Neural cell (in vitro differentiated cells): ENCODE measurements around the gene PRODH2. TPM values are rescaled to one million over a fixed set of nuclear protein-coding genes. Genes with fewer than 3 reads are reported as not detected.
"Not testable (repeated sequence)": the region's sequence is repeated elsewhere in the genome, so short reads cannot be mapped to it uniquely, and the experiment has no call there.

ENCODE experiments used
- H2AFZ ChIP-seq: fragments of 200-600, 300-800 bp; sonication (generic), shearing (Covaris generic); 2 replicates; pipeline ENCODE4 v1.6.0; 2014; ENCODE audit warnings: low read depth, mild to moderate bottlenecking, antibody characterized with exemption, low read length, moderate library complexity
- H3F3A ChIP-seq: fragments of 200-600 bp; shearing (Covaris generic); 2 replicates; pipeline ENCODE4 v1.6.1; 2016; ENCODE audit warnings: mild to moderate bottlenecking, moderate library complexity, mixed read lengths, antibody characterized with exemption, low read length; ENCODE audit not compliant: insufficient read depth, poor library complexity, severe bottlenecking
- H3K27ac ChIP-seq: fragments of 200-600, 300-800 bp; sonication (generic), shearing (Covaris generic); 2 replicates; pipeline ENCODE4 v1.5.1; 2014; ENCODE audit warnings: mild to moderate bottlenecking, low read length, moderate library complexity
- H3K27me3 ChIP-seq: fragments of 300-800, 200-600 bp; sonication (generic), shearing (Covaris generic); 2 replicates; pipeline ENCODE4 v1.6.0; 2014; ENCODE audit warnings: mild to moderate bottlenecking, low read depth, low read length, moderate library complexity; ENCODE audit not compliant: insufficient read depth
- H3K36me3 ChIP-seq: fragments of 300-800, 200-600 bp; sonication (generic), shearing (Covaris generic); 2 replicates; pipeline ENCODE4 v1.5.1; 2014; ENCODE audit warnings: mild to moderate bottlenecking, antibody characterized with exemption, low read length, moderate library complexity; ENCODE audit not compliant: insufficient read depth
- H3K4me2 ChIP-seq: fragments of 300-800, 200-600 bp; sonication (generic), shearing (Covaris generic); 2 replicates; pipeline ENCODE4 v1.6.0; 2014; ENCODE audit warnings: mild to moderate bottlenecking, low read length
- H3K4me3 ChIP-seq: fragments of 300-800, 200-600 bp; sonication (generic), shearing (Covaris generic); 2 replicates; pipeline ENCODE4 v1.5.1; 2014; ENCODE audit warnings: mild to moderate bottlenecking, low read length, moderate library complexity
- H3K79me2 ChIP-seq: fragments of 200-600 bp; shearing (Covaris generic); replicated peaks from 2 replicates; pipeline ENCODE4 v1.6.0; 2014; ENCODE audit warnings: mild to moderate bottlenecking, low read length, moderate library complexity; ENCODE audit not compliant: insufficient read depth
- H3K9ac ChIP-seq: fragments of 300-800, 200-600 bp; sonication (generic), shearing (Covaris generic); 2 replicates; pipeline ENCODE4 v1.6.1; 2016; ENCODE audit warnings: mild to moderate bottlenecking, low read length, mixed read lengths
- H3K9me2 ChIP-seq: fragments of 200-600 bp; shearing (Covaris generic); 2 replicates; pipeline ENCODE4 v1.6.1; 2016; ENCODE audit warnings: mild to moderate bottlenecking, low read length, mixed read lengths; ENCODE audit not compliant: insufficient read depth
- H3K9me3 ChIP-seq: fragments of 200-600, 300-800 bp; sonication (generic), shearing (Covaris generic); 2 replicates; pipeline ENCODE4 v1.6.1; 2016; ENCODE audit warnings: mild to moderate bottlenecking, mixed run types, low read length, moderate library complexity, mixed read lengths
- H4K20me1 ChIP-seq: fragments of 200-600 bp; shearing (Covaris generic); 2 replicates; pipeline ENCODE4 v1.6.1; 2016; ENCODE audit warnings: mild to moderate bottlenecking, mixed run types; ENCODE audit not compliant: insufficient read depth
- CTCF ChIP-seq: fragments of 450-650 bp; IDR thresholded peaks from 2 replicates; pipeline ENCODE4 v1.5.1; 2014; ENCODE audit warnings: antibody characterized with exemption, mild to moderate bottlenecking, moderate library complexity; ENCODE audit not compliant: poor library complexity, severe bottlenecking
- EP300 ChIP-seq: fragments of 450-650 bp; conservative IDR thresholded peaks from 2 replicates; pipeline ENCODE4 v1.6.1; 2014; ENCODE audit warnings: antibody characterized with exemption, mild to moderate bottlenecking, moderate library complexity; ENCODE audit not compliant: poor library complexity, severe bottlenecking
- EZH2 ChIP-seq: fragments of 200-600, 300-800 bp; shearing (Covaris generic), sonication (generic); IDR thresholded peaks from 2 replicates; pipeline ENCODE4 v1.6.1; 2014; ENCODE audit warnings: antibody characterized with exemption, low read length, borderline replicate concordance, mild to moderate bottlenecking; ENCODE audit not compliant: insufficient read depth, poor library complexity, severe bottlenecking
- MXI1 ChIP-seq: fragments of 450-650 bp; conservative IDR thresholded peaks from 2 replicates; pipeline ENCODE4 v1.6.1; 2014; ENCODE audit warnings: antibody characterized with exemption, mild to moderate bottlenecking; ENCODE audit not compliant: poor library complexity, severe bottlenecking
- POLR2AphosphoS5 ChIP-seq: IDR thresholded peaks from 2 replicates; pipeline ENCODE4 v1.6.1; 2012
- RAD21 ChIP-seq: fragments of 450-650 bp; conservative IDR thresholded peaks from 2 replicates; pipeline ENCODE4 v1.6.1; 2014; ENCODE audit warnings: antibody characterized with exemption, mild to moderate bottlenecking, moderate library complexity
- REST ChIP-seq: IDR thresholded peaks from 2 replicates; pipeline ENCODE4 v1.6.1; 2012; ENCODE audit warnings: borderline replicate concordance
- SMC3 ChIP-seq: fragments of 450-650 bp; conservative IDR thresholded peaks from 2 replicates; pipeline ENCODE4 v1.6.1; 2014; ENCODE audit warnings: antibody characterized with exemption, mild to moderate bottlenecking, moderate library complexity; ENCODE audit not compliant: poor library complexity
- TAF1 ChIP-seq: IDR thresholded peaks from 2 replicates; pipeline ENCODE4 v1.6.1; 2012; ENCODE audit warnings: low read depth
- polyA plus RNA-seq: library from polyadenylated mRNA; depleted of rRNA; stranded (reverse); fragments of >200 nt; gene quantifications from 2 replicates; pipeline ENCODE4 v1.2.3, GENCODE V29; 2014

The PRODH2 gene
- polyA plus RNA-seq, 1 donor from 2014 or later, result not detected

GRCh38 chr19:35773020-35773806 is 39.4 kb downstream of the PRODH2 start:
- Histone ChIP-seq H3K4me3 (no peak overlapping the region), H3K9me2 (no peaks in the 10 kb centered on the region), H3K27me3 (no peaks in the 10 kb centered on the region), H3K9ac (no peak overlapping the region), H3K36me3 (no peaks in the 10 kb centered on the region), H3K4me2 (no peak overlapping the region), H2AFZ (no peak overlapping the region), H4K20me1 (no peaks in the 10 kb centered on the region), H3F3A (no peaks in the 10 kb centered on the region), H3K79me2 (peaks cover 24% of the 10 kb centered on the region), H3K9me3 (no peaks in the 10 kb centered on the region), H3K27ac (no peak overlapping the region)
- TF ChIP-seq SMC3 (no peak), TAF1 (no peak), POLR2AphosphoS5 (no peak), RAD21 (no peak), CTCF (no peak), REST (no peak), MXI1 (no peak), EP300 (no peak), EZH2 (no peak)

GRCh38 chr19:35772362-35772761 is 40.3 kb downstream of the PRODH2 start:
- H3F3A ChIP-seq, H2AFZ ChIP-seq, H3K27ac ChIP-seq, H3K27me3 ChIP-seq, H3K9ac ChIP-seq, H3K9me3 ChIP-seq, H4K20me1 ChIP-seq, H3K4me2 ChIP-seq, H3K4me3 ChIP-seq, H3K9me2 ChIP-seq, H3K36me3 ChIP-seq: not testable (repeated sequence)
- peaks cover 17% of the 10 kb centered on the region for H3K79me2 ChIP-seq

GRCh38 chr19:35768082-35768421 is 44.6 kb downstream of the PRODH2 start:
- H3F3A ChIP-seq, result no peaks in the 10 kb centered on the region
- no peaks in the 10 kb centered on the region for H3K9me3 ChIP-seq
- no peaks in the 10 kb centered on the region for H3K36me3 ChIP-seq
- no peaks in the 10 kb centered on the region for H4K20me1 ChIP-seq
- H3K4me2 ChIP-seq, result no peak overlapping the region
- no peak overlapping the region for H3K4me3 ChIP-seq
- H3K9ac ChIP-seq, result no peak overlapping the region
- no peak for TF ChIP-seq REST
- TF ChIP-seq TAF1, result no peak
- no peak for TF ChIP-seq MXI1
- no peak for TF ChIP-seq RAD21
- no peak for TF ChIP-seq EP300
- no peak for TF ChIP-seq EZH2
- TF ChIP-seq SMC3, result no peak
- TF ChIP-seq POLR2AphosphoS5, result no peak
- TF ChIP-seq CTCF, result no peak
- H3K79me2 ChIP-seq, result no peaks in the 10 kb centered on the region
- H3K27me3 ChIP-seq, result no peaks in the 10 kb centered on the region
- H3K9me2 ChIP-seq, result no peaks in the 10 kb centered on the region
- H3K27ac ChIP-seq, result no peak overlapping the region
- no peak overlapping the region for H2AFZ ChIP-seq
